Endometrial microvascular endothelial cells (primary cell): Measurements from ENCODE around the gene POGLUT2. TPM values are rescaled to one million over a fixed set of nuclear protein-coding genes. Genes with fewer than 3 reads are reported as not detected.
"Not testable (repeated sequence)": the region's sequence is repeated elsewhere in the genome, so short reads cannot be mapped to it uniquely, and the experiment has no call there.

ENCODE experiments used
- in situ Hi-C: cut with HindIII; loops from 2 replicates; pipeline ENCODE4 v1.10.0; 2017; ENCODE audit warnings: low sequenced_read_pairs, low pct_unique_long_range_greater_than_20kb; ENCODE audit errors: inconsistent ontology term
- total RNA-seq: library from RNA; depleted of rRNA; stranded (reverse); fragments of >200 nt; gene quantifications from one replicate; pipeline ENCODE4 v1.2.3, GENCODE V29; 2015; ENCODE audit errors: inconsistent ontology term

The POGLUT2 gene
- total RNA-seq, 1 donor from 2014 or later, result 22.5 TPM

DNA sequence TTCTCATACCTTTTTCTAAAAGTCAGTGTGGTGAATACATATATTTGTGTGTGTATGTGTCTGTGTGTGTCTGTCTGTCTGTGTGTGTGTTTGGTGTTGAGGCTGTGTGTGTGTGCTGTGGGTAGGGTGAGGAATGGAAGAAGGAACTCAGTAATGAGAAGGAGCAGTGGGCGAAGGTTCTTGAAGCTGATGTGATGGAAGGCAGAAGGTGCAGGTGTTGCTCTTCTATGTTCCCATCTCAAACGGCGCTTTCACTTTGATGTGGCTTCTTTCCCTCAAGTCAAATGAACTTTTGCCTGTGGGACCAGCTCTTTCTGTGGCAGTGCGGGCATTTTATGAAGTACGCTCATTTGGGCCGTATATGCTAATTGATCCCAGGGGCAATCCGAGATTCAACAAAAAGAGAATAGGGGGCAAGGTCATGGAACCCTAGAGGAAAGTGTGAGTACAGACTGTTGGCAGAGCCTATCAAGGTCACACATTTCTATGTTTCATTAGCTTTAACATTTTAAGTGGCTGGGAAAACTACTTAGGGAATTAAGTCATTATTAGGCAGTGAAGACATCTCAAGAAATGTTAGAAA is 15.3 kb upstream of the POGLUT2 start:
- in situ Hi-C loops, result no loop called here

DNA sequence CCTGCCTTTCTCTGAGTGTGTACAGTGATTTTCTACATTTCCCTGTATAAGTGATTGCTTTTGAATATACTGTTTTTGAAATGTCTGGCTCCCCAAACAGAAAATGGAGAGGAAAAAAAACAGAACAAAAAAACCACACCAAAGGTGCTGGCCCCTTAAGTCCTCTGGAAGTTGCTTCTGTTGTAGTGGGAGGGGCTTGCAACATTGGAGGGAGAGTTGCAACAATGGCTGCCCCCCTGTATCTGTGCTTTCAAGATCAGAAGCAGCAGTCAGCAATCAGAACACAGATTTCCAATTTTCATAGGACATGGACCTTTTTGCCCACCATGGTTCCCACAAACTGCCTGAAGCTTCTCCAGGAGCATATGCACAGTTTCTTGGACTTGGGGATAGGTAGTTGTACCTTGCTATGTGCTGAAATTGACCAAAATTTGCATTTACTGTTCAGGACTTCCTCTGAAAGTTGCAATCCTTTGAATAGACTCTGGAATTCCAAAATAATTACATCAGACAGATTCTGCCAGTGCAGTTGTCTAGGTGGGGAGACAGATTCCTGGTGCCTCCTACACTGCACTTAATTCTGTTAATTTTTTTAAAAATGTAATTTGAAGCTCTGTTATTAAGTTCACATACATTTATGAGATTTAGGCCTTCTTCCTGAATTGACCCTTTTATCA is 14.0 kb upstream of the POGLUT2 start:
- in situ Hi-C loops, result no loop called here

DNA sequence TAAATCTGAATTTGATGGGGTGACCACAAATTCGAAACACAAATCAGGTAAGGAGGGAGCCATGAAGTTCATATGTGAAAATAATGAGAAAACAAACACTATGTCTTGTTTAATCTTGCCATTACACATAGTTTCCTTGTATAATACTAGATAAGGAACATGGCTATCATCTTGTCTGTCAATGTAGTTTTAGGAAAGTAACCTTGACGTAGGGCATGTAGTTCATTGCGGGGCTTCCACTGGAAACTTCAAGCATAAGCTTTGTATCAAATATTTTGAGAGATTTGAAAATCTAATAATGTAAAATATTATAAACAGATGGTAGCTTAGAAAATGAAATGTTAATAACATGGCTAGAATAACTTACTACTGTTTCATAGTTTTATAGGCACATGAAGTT is 8.9 kb upstream of the POGLUT2 start:
- in situ Hi-C loops, result no loop called here

DNA sequence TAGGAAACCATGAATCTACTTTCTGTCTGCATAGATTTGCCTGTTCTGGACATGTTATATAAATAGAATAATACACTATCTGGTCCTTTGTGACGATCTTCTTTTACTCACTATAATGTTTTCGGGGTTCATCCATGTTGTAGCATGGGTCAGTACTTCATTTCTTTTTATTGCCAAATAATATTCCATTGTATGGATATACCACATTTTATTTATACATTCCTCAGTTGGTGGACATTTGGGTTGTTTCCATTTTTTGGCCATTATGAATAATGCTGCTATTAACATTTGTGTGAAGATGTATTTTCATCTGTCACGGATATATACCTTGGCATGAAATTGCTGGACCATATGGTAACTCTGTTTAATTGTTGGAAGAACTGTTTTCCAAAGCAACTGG is 6.9 kb upstream of the POGLUT2 start:
- in situ Hi-C loops, result no loop called here

DNA sequence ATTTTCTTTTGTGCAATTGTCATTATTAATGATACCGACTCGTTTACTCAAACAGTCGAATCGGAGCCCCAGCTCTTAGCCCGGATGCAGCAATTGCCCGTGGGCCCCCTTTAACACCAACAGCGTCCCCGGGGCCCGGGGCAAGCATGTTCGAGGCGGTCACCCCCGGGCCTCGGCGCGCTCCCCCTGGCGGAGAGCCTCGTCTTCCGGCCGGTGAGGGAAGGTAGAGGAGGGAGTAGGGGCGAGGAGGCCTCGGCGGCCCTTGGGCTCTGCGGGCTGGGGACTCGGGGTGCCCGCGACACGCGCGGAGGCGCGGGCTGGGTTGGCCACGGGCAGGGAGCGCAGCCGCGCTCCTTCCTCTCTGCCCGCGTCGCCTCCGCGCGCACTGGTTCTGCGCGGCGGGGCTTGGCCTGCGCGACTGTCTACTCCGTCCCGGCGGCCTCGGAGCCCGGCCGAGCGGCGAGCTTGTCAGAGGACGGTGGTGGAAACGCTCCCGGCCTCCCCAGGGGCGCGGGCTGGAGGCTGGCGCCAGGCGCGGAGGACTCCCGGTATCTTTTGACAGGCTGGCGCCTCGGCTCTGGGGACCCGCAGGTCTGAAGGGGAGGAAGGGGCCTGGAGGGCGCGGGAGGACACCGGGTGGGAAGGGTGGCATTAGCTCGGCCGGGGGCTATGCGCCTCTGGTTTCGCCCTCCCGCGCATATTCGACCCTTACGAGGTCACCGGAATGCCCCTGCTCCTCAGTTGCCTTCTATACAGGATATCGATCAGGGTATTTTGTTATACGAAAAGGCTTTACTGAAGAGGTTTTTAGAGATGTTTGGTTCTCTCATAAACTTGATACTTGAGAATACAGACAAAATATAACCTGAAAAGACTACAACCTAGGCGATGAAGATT is 1.6 kb upstream of the POGLUT2 start:
- in situ Hi-C loops, result no loop called here

DNA sequence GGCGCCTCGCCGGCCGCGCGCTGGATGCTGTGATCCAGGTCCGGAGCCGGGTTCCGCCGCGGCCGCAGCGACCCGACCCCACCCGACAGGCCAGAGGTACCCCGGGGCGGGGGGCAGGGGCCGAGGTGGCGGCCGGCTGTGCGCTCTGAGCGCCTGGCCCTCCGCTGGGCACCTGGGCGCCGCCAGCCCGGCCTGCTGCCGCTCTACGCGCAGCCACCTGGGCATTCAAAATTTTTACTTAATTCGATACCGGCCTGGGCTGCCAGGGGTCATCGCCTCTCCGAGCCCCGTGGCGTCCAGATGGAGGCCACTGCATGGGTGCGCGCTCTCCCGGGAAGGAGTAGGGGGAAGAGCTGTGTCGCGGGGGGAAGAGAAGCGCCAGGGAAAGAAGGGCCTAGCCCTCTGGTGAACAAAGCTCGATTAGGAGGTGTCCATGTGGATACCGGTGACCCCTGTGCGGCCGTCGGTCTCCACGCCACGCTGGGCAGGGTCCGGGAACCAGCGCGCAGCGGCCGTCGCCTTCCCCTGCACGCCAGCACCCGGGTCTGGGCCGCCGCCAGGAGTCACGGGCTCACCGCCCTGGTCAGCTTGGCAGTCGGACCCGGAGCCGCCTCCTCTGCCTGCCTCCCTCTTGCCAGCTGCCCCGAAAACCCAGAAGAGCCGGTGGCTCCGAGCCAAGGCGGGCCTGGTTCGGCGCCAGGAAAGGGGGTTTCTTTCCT is 809 bp upstream of the POGLUT2 start:
- in situ Hi-C loops, result no loop called here

DNA sequence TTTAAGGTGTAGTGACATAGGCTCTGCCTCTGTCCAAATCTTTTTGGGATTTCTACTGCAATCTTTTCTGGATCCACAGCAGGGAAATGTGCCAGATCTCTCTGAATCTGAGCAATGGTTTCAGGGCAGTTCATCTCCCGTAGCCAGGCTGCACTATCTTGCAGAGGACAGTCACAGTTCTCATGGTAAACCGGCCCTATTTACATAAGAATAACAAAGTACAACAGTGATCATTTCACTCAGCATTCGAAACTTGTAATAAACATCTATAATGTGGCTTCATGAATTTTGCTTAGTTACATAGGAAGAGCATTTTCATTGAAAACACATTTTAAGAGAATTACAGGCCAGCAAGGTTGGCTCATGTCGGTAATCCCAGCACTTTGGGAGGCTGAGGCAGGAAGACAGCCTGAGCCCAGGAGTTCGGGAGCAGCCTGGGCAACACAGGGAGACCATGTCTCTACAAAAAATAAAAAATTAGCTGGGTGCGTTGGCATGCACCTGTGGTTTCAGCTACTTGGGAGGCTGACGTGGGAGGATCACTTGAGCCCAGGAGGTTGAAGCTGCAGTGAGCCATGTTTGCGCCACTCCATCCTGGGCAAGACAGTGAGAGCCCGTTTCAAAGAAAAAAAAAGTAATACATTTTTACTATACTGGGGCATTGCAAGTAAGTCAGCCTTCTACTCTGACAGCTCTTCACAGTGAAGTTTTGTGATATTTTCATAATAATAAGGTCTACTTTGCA is 5.0 kb downstream of the POGLUT2 start:
- in situ Hi-C loops, result no loop called here

DNA sequence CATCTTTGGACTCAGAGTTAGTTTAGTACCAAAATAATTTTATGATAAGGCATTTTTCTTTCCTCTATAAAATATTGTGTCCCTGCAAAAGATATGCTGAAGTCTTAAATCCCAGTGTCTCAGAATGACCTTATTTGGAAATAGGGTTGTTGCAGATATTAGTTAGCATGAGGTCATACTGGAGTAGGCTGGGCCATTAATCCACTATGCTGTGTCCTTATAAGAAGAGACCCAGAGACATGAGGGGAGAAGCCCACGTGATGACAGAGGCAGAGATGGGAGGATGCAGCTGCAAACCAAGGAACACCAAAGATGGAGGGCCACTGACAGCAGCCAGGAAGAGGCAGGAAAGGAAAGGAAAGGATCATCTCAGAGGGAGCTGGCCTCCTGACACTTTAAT is 6.4 kb downstream of the POGLUT2 start:
- in situ Hi-C loops, result no loop called here

DNA sequence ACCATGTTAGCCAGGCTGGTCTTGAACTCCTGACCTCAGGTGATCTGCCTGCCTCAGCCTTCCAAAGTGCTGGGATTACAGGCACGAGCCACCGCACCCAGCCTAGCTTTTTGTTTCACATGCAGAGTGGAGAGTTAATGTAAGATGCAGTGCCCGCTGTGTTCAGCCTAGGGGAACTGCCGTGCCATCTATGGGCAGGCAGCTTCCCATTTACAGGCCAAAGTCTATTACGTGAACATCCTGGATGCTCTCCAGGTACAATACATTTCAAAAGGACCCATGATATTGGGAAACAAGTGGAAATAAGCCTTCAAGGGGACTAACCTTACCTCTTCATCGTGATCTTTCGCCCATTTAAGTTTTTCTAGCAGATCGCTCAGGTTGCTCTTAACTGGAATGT is 10.1 kb downstream of the POGLUT2 start:
- in situ Hi-C loops, result no loop called here

DNA sequence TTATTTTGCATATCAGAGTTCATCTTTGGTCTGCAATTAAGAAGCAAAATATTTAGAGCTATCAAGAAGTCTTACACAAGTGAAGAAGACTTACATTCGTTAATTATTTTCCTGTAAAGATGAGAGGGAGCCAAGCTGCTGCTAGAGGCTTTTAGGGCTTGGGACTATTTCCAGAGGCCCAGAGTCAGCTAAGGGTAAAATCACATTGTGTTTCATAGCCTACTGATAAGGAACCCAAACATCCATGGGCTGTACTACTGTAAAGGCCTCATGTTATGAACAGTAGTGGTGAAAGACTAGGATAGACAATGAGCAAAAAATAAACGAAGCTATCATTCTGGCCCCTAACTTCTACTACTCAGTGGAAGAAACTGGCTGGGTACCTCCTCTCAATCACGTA is 14.3 kb downstream of the POGLUT2 start:
- in situ Hi-C loops, result no loop called here

DNA sequence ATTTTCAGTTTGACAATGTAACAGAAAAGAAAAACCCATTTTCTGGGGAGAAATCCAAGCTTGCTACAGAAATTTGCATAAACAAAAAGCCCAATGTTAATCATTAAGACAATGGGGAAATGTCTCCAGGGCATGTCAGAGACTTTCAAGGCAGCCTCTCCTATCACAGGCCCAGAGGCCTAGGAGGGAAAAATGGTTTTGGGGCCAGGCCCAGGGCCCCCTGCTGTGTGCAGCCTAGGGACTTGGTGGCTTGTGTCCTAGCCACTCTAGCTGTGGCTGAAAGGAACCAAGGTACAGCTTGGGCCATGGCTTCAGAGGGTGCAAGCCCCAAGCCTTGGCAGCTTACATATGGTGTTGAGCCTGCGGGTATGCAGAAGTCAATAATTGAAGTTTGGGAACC is 17.2 kb downstream of the POGLUT2 start:
- in situ Hi-C loops, result no loop called here

DNA sequence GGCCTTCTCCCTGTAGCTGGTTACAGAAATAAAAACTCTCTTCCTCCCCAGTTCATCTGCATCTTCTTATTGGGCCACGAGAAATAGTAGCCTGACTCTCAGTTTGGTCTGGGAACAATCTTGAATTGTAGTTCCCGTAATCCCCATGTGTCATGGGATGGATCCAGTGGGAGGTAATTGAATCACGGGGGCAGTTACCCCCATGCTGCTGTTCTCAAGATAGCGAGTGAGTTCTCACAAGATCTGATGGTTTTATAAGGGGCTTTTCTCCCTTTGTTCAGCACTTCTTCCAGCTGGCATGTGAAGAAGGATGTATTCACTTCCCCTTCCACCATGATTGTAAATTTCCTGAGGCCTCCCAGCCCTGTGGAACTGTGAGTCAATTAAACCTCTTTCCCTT is 18.1 kb downstream of the POGLUT2 start:
- in situ Hi-C loops, result not testable (repeated sequence)

DNA sequence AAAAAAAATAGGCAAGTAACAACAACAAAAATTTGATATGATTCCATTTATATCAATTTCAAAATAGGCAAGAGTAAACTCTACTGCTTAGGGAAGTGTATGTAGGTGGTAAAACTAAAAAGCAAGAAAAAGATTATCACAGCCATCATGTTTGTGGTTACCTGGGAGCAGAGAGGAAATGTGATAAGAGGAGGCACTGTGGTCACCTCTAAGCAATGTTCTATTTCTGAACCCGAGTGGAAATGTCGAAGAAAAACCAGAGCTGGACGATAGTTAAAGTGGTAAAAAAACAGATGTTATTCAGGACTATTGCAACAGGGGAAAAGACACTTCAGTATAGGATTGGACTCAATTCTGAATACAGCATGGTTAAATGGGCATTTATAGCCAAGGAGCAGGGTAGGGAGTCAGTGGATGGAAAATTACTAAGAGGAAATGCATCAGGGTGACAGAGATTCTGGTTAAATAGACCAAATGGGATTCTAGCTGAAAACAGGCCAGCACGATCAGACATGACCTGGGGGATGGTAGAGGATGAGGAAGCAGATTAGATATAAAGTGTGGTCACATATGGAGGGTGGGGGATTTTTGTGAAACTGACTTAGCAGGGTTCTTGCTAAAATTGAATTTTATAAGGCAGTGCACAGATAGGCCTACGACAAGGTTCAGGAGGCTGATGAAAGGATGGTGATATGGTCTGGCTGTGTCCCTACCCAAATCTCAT is 19.2 kb downstream of the POGLUT2 start:
- in situ Hi-C loops, result no loop called here

DNA sequence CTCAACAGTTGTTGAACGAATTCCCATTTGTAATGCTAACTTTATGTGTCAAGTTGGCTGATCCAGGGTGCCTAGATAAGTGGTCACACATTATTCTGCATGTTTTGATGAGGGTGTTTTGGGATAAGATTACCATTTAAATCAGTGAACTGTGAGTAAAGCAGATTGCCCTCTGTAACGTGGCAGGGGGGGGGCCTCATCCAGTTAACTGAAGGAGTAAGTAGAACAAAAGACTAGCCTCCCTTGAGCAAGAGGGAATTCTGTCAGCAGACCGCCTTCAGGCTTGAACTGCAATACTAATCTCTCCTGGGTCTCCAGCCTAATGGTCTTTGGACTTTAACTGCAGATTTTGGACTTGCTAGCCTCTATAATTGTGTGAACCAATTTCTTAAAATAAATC is 21.0 kb downstream of the POGLUT2 start:
- in situ Hi-C loops, result no loop called here

DNA sequence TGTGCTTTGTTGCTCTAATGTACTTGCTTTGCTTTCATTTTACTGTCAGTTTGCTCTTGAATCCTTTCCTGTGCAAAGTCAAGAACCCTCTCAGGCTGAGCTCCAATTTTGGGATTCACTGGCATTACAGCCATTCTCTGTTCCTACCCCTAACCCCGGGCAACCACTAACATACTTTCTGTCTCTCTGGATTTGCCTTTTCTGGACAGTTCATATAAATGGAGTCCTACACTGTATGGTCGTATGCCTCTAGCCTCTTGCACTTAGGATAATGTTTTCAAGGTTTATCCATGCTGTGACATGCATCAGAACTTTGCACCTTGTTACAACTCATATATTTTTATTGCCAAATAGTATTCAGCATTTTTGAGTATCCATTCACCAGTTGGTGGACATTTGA is 22.5 kb downstream of the POGLUT2 start:
- in situ Hi-C loops, result no loop called here

DNA sequence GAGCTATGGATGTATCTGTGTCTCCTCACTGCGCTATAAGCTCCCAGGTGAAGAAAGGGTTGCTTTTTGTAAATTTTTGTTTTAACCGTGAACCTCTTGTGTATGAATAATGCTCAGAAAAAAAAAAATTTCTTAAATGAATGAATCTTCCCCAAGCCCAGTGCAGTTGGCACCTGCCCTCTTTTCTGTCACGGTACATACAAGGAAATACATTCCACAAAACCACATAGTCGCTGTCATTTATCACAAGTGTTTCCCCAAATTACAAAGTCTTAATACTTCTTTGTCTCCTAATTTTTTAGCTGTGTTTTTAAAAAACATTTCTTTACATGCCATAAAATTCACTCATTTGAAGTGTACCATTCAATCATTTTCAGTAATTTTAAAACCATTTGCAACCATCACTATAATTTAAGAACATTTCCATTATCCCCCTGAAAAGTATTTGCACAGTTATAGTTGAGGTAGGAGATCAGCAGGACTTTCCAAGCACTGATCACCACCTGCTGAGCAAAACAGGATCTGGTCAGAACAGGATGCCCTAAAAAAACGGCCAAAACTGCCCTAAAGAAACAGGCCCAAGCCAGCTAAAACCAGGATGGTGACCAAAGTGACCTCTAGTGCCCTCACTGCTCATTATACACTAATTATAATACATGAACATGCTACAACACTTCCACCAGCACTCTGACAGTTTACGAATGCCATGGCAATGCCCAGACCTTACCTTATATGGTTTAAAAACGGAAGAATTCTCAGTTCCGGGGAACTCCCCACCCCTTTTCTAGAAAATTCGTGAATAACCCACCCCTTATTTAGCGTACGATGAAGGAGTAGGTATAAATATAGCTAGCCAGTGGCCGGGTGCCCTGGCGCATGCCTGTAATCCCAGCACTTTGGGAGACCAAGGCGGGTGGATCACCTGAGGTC is 23.9 kb downstream of the POGLUT2 start:
- in situ Hi-C loops, result no loop called here

DNA sequence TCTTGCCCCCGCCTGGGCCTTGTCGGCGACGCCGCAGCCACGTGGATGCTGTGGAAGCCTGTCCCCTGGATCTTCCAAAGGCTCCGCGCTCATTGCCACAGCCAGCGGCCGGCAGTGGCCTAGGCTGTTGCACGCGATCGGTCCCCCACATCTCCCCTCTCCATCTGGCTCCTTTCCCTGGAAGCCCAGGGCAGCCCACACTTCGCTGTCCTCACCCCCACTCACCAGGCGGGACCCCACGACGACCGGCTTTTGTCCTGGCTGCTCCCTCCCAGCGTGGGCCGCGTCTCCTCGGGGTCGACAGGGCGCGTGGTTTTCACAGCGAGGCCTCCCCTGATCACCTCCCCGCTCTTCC is 24.6 kb downstream of the POGLUT2 start:
- in situ Hi-C loops, result no loop called here
